22Rv1 (cell line): ENCODE measurements around the gene BABAM2.

Source experiments
- H3K27ac ChIP-seq: fragments of 450-650 bp; 2 replicates; pipeline ENCODE4 v1.5.1; 2017
- CTCF ChIP-seq: fragments of 450-650 bp; IDR thresholded peaks from 2 replicates; pipeline ENCODE4 v1.5.1; 2017; ENCODE audit warnings: mild to moderate bottlenecking
- ZFX ChIP-seq: fragments of 450-650 bp; IDR thresholded peaks from 2 replicates; pipeline ENCODE4 v1.6.1; 2017; ENCODE audit warnings: antibody characterized with exemption, borderline replicate concordance

BABAM2 gene

GRCh38 chr2:28291811-28292440 is 401.4 kb downstream of the BABAM2 start:
- TF ChIP-seq CTCF = no peak
- H3K27ac ChIP-seq = no peak overlapping the region

GRCh38 chr2:28292491-28292890 is 402.0 kb downstream of the BABAM2 start:
- no peak overlapping the region for H3K27ac ChIP-seq

GRCh38 chr2:28293416-28293815 is 402.9 kb downstream of the BABAM2 start:
- H3K27ac ChIP-seq = no peak overlapping the region
- TF ChIP-seq CTCF = no peak
- TF ChIP-seq ZFX = no peak

More at GRCh38 chr2:28292491-28292890, 402.0 kb downstream of the BABAM2 start:
- no peak for TF ChIP-seq CTCF
- TF ChIP-seq ZFX = no peak

- H3K27ac ChIP-seq = no peak overlapping the region
- TF ChIP-seq CTCF = no peak
- no peak for TF ChIP-seq ZFX
Observed at GRCh38 chr2:28294451-28294850, 403.9 kb downstream of the BABAM2 start.

GRCh38 chr2:28296243-28296642 is 405.7 kb downstream of the BABAM2 start:
- H3K27ac ChIP-seq = no peak overlapping the region
- no peak for TF ChIP-seq CTCF
- no peak for TF ChIP-seq ZFX

GRCh38 chr2:28296904-28297303 is 406.4 kb downstream of the BABAM2 start:
- no peak overlapping the region for H3K27ac ChIP-seq
- TF ChIP-seq ZFX = no peak
- no peak for TF ChIP-seq CTCF

GRCh38 chr2:28297531-28297930 is 407.0 kb downstream of the BABAM2 start:
- TF ChIP-seq ZFX (no peak), CTCF (no peak)

More at GRCh38 chr2:28297531-28297930, 407.0 kb downstream of the BABAM2 start:
- no peak overlapping the region for H3K27ac ChIP-seq
